UCSD-AML1 (cell line): ENCODE results near the gene SLIRP.
A peak's percentile ranks its signal among the peaks of the same experiment; 100 is the strongest.
"Not testable (repeated sequence)": the region's sequence is repeated elsewhere in the genome, so short reads cannot be mapped to it uniquely, and the experiment has no call there.

ENCODE experiments used
- DNase-seq: peaks from one replicate; lab custom pipeline; 2025; ENCODE audit not compliant: unreplicated experiment; lab: John Stamatoyannopoulos, UW

Gene SLIRP

DNA sequence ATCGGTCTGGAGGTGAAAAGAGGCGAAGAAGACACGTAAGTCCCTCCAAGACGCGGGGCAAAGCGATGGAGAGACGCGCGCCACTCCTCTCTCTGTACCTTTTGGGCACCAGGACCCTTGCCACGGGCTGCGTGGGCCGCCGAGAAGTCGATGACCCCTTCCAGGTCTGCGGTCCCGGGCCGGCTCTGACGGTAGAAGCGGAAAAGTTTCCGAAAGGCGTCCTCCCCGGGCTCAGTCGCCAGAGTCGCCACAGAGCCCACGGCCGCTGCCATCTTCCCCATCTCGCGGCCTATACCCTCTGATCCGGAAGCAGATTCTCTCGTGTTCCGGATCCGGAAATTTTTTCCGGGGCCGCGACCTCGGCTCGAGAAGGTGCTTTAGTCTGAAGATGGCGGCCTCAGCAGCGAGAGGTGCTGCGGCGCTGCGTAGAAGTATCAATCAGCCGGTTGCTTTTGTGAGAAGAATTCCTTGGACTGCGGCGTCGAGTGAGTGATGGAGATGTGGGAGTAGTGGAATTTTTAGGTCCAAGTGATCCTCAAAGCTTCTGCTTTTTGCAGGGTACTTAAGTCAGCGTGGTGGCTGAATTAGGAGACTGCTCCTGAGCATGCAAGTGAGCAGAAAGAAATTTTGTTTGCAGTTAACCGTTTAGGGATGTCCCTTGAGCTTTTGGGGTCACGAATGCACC, at the start of gene SLIRP, which contains the start of gene ALKBH1:
TSS of gene SLIRP (plus strand) at position 380 of the 685 bp plus-strand sequence. CDS start at position 389, 9 bp downstream.
TSS of gene ALKBH1 (minus strand) at position 300 of the 685 bp plus-strand sequence. CDS start at position 281, 19 bp downstream.
- DNase-seq = peak; percentile 83

DNA sequence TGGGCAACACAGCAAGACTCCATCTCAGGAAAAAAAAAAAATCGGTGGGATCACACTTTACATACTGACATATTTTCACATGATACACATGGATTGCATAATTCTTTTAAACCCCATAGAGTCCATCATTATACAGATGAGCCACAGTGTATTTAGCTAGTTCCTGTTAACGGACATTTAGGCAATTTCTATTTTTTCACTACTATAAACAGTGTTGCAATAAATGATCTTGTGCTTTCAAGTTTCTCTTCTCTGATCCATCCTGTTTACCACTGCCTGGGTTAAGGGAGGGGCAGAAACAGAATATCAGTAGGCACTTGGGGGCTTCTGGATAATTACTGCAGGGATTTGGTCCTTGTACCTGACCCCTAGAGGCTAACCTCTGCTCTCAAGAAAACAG, 48.1 kb upstream of the SLIRP start:
- DNase-seq = no peak

DNA sequence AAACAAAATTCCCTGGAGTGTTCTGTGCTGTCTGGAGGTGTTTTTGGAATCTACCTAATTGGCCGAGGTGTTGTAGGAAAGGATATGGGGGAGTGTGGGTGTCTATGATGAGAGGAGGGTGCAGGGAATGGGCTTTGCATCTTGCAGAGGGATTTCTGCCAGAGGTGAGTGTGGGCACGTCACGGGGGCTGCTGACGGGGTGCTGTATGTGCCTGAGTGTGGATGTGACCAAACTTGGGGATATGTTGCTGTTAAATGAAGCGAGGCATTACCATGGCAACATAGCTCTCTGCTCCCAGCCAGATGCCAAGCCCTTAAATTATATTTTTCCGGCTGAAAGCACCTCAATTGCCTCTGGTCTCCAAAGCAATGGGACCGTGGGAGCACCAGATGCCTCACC, 47.1 kb upstream of the SLIRP start:
- no peak for DNase-seq

DNA sequence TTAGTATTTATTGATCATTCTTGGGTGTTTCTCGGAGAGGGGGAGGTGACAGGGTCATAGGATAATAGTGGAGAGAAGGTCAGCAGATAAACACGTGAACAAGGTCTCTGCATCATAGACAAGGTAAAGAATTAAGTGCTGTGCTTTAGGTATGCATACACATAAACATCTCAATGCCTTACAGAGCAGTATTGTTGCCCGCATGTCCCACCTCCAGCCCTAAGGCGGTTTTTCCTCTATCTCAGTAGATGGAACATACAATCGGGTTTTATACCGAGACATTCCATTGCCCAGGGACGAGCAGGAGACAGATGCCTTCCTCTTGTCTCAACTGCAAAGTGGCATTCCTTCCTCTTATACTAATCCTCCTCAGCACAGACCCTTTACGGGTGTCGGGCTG, 46.3 kb upstream of the SLIRP start:
- not testable (repeated sequence) for DNase-seq

DNA sequence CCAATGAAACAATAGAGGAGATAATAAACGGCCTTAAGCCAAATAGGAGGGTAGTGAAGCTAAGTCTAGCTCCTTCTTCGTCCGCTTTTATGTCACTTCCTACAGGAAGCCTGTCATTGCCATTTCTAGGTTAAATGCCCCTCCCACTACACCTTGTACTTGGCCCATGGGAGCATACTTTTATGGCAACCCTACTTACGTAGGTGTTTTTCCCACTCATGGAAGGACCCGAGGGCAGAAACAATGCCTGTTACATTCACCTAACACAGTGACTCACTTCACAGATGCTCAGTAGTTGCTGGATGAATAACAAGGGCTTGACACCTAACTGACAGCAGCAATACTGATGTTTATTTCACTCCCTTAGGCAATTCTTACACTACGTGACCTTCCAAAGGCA, 44.6 kb upstream of the SLIRP start:
- no peak for DNase-seq

DNA sequence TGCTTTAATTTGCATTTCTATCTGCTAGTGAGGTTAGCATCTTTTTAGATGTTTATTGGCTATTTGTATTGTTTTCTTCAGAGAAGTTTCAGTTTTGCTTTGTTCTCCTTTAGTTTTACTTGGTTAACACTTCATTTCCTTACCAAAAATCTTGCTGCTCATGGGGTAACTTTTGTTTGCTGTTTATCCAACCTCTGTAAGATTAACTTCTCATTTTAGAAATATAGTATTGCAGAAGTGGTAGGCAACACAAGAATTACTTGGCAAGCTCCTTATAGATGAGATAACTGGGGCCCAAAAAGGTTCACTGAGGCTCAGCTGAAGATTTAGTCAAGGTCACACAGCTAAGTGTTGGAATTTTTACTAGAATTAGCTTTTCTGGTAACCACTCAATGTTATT, 40.6 kb upstream of the SLIRP start:
- no peak for DNase-seq

DNA sequence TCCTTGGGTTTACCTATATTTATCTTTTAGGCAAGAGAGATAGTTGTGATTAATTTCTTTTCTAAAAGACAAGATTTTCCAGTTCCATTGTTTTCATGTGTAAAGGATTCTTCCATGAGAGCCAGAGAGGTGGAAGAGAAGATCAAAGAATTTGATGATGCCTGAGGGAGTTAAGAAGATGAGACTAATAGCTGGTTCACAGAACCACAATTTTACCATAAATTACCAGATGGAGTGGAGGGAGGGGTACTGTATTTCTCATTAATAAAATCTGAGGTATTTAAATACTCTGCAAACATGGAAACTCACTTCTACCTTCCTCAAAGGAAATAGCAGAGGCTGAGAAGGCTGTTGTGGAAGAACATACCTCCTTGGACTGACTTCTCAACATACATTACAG, 34.7 kb upstream of the SLIRP start:
- DNase-seq = no peak

DNA sequence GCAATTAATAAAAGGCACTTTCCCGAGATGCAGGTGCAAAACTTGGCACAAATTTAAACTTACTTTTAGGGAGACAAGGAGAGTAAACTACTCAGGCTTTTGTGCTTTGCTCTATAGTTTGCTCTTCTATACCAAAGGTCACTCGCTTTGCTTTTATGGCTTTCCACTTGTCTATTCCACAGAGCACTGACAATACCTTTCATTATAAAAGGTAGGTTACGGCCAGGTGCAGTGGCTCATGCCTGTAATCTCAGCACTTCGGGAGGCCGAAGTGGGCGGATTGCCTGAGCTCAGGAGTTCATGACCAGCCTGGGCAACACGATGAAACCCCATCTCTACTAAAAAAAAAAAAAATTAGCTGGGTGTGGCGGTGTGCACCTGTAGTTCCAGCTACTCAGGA, 33.0 kb upstream of the SLIRP start:
- DNase-seq = no peak

DNA sequence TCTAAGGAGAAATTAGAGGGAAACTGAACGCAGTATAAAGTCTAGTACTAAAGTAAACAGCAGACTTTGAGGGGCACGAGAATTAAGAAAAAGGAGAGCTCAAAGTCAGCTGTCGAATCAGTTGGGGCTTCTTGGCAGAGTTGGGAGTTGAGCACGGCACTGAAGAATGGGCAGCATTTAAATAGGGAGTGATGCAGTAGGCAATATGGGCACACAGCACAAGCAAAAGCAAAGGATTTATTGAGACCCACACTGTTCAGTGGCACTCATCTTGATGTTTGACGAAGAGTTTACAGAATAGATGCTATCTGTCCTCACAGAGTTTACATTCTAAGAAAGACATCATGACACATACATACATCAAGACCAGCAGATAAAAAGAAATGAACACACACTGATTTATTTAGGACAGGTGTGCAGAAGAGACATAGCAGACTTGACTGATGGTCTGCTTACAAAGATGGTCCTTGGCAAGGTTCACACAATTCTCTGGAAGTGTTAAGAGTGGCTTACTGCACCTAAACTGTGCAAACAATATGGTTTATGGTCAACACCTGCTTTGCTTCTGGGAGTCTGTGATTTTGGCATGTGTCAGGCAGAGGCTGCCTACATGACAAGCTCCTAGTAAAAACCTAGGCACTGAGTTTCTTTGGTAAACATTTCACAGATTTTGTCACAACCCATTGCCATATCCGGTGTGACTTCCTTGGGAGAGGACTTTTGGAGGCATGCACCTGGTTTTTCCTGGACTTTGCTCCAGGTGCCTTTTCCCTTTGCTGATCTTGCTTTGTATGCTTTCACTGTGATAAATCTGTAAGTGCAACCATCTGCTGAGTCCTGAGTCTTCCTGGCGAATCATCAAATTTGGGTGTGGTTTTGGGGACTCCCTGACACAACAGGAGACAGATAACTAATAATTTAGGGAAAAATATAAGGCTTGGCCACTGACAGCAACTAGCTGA, 26.4 kb upstream of the SLIRP start:
- DNase-seq = no peak

DNA sequence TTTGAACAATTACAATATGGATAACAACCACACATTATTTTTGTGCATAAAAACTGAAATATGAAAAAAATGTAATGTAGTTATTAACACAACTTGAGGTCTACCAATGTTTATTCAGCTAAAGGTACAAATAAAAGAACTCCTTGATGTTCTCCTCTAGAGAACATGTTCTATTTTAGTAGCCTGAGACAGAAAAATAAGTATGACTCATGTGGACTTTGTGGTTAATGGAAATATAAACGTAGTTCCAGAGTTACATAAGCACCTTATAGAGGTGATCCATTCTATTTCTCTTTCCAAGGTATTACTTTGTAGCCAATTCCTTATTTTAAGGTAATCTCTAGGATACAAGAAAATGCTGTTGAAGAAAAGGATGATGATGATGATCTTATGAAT, 25.7 kb upstream of the SLIRP start:
- DNase-seq = no peak

DNA sequence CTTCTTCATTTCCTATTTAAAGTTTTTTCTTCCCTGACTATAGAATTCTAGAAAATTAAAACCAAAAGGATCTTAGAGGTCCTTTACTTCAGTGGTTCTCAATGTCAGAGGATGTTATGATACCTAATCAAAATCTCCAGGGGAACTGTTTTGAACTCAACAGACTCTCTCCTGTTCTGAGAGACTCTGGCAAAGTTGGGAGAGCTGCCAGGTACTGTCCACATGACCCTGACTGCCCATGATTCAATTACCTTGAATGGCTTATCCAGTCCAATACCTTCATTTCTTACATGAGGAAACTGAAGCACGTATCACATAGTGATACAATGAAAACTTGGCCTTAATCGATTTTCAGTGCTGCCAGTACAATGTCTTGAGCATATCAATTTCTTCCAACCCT, 16.6 kb upstream of the SLIRP start:
- no peak for DNase-seq

DNA sequence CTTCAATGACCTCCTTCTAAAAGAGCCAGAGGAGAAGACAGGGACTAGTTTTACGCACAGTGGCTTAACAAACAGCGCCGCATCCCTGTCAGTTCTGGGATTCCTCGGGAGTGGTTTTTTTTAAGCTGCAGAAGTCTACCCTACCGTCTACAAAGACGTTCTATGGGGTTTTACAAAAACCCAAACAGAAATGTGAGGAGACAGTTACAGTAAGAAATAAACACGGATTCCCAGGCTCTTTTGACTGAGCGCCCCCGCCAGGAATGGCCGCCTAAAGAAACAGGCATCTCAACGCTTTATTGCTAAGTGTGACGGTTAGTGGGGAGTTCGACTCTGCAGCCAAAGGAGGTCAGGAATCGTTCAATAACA, 564 bp upstream of the SLIRP start:
- no peak for DNase-seq

DNA sequence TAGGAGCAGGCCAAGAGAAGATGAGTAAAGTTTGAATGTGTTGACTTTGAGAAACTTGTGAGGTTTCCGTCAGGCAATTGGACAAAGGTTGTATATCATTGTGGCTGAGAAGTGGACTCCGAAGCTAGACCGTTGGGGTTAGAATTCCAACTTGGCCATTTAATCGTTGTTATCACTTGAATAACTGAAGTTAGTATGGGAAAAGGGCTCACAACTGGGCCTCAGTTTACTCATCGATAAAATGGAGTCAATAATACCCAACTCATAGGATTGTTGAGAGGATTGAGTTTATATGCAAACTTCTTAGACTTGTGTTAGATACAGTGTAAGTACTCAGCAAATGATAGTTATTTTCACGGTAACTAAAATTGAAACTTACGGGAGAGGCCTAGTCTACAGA, 846 bp downstream of the SLIRP start:
- no peak for DNase-seq

DNA sequence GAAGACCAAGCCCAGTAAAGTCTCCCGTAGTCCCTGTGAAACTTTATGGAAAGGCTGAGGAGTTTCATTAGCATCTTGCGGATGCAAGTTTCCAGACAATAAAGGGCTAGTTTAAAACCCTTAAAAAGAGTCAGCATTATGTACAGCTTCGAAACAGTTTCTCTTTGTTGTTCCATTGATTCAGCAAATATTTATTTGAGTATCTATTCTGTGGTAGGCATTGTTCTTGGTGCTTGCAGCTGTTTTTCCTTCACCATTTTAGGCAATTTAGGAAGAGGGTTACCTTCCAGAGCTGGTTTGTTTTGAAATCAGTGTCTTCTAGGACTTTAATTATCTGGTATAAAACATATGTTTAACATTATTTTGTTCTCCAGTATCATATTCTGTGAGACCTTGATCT, 1.5 kb downstream of the SLIRP start:
- DNase-seq = no peak

DNA sequence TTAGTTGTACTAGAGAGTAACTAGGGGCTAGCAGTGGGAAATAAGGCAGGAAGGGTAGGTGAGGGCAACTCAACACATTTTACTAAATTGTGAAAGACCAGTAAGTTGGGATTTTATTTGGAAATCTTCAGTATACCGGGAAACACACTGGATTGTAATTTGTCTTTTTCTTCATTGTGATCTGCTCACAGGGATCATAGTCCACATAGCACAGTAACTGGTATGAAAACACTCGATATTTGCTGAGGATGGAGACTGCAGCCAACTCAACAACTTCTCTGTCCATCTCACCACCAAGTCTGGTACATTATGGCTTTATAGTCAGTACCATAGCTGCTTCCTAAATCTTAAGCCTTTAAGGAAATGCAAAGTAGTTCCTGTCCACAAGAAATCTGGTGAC, 2.5 kb downstream of the SLIRP start:
- no peak for DNase-seq

DNA sequence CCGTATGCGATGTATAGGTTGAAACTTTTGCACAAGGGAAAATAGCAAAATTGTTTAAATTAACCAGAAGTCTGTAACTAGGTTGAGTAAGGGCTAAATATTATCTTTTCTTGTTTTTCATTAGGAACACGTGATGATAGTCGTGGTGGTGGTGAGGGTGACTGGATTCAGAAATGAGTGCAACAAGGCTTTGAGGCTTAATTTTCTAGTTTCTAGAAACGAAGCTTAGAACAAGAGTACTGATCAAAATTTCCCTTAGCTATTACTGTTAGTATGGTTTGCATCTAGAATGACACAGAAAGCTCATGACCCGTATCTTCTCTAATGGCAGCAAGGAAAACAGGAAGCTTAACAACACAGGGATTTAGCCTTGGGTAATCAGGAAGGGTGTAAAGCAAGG, 7.0 kb downstream of the SLIRP start:
- no peak for DNase-seq

DNA sequence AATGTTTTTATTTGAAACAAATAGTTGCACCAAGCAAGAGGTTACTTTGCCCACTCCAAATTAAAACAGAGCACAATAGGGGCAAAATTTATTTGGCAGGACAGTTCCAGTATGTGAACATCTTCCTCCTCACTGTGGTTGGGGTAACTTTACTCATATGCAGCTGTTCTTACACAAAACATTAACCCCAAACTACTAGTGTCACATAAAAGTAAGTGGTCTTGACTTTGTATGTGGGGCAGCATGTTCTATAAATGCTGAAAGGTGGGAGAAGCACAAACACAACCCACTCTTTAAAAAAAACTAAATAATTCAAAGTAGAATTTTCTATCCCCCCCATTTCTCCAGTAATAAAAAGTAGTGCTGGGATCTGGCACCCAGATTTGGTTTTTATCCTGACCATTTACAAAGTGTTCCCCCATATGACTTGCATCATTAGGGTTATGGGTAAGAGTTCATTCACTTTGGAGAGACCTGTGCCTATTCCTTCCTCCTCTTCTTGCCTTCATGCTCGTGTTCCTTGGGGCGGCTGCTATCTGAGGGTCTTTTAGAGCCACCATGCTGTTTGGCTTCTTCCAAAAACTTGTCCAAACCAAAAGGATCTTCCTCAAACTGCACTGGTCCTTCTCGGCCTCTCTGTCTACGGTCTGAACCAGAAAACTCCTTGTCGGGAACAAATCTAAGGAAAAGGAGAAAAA, 9.9 kb downstream of the SLIRP start:
- no peak for DNase-seq

DNA sequence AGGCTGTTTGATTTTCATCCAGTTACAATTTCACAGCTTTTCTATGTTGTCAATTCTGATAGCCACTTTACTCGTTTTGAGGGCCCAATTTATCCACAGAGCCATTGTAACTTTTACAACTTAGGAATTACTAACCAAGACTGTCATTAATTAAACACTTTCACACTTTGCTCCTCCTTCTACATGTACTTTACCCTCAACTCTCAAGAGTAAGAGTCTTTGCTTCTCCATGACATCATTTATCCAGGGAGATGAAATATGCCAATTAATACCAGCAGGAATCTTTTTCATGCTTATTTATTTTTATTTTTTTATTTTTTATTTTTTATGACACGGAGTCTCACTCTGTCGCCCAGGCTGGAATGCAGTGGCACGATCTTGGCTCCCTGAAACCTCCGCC, 13.5 kb downstream of the SLIRP start:
- DNase-seq = no peak

DNA sequence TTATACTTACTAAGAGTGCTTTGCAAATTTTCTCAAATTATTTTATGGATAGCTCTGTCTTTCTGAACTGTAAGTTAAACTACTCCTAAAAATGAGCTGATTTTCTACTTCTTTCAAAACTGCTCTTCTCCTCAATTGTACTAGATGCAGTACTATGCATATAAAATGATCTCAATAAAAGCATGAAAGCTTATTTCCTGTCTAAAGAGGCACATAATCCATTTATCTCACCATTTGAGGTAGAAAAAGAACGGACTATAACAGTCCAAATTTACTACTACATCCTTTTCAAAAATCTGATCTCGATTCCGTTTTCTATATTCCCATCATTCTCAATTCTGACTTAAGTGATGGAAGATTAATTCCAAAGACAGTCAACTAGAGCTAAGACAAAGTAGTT, 14.4 kb downstream of the SLIRP start:
- no peak for DNase-seq

DNA sequence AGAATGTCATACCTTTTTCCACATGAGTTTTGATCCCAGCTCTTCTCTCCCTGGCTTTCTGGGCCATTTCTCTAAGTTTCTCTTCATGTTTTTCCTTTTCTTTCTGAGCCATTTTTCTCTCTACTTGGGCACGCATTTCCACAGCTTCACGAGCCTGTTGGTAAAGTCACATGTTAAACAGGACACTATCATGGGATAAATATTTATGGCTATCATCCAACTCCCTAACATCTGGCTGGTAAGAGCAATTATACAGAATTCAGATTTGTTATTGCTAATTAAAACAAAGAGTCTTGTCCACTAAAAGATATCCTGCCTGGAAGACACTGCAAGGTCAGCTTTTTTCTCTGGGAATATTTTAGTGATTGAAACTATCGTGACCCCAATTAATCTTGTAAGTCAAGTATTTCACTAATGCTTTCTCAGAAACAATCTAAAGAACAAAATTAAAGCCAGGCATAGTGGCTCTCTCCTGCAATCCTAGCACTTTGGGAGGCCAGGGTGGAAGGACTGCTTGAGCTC, 23.1 kb downstream of the SLIRP start:
- no peak for DNase-seq

DNA sequence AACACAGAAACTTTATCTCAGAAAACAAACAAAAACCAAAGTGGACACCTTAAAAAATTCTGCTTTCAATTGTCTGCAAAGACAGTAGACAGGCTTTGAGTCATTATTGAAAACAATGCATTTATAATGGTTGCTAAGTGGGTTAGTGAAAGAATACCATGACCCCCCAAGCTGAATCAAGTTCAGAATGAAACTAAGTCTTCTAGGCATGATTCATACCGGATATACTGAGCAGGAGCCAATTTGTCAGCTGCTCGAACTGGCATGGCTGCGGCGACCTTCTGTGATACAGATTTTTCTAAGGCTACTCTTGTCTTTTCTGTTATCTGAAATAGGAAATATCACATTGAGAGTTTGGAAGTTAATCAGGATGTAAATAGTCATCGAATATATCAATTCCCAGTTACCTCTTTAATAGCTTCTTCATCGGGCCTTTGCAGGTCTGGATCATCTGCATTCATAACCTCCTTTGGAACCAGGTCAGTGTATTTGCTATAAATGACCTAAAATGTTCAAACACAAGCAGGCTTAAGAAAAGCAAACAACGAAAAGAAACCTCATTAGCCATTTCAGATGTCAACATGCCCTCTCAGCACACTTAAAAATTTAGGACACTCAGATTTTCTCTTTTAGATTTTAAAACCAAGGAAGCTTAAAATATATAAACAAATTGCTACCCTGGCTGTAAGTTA, 30.8 kb downstream of the SLIRP start:
- no peak for DNase-seq
